Measurements from ENCODE around the gene CDH4. TPM values are rescaled to one million over a fixed set of nuclear protein-coding genes. Genes with fewer than 3 reads are reported as not detected.

The CDH4 gene
- total and polyA plus RNA-seq, 2 of the 4 experiments (the other 2 are of a cell fraction): 1.6 to 3.5 TPM

DNA sequence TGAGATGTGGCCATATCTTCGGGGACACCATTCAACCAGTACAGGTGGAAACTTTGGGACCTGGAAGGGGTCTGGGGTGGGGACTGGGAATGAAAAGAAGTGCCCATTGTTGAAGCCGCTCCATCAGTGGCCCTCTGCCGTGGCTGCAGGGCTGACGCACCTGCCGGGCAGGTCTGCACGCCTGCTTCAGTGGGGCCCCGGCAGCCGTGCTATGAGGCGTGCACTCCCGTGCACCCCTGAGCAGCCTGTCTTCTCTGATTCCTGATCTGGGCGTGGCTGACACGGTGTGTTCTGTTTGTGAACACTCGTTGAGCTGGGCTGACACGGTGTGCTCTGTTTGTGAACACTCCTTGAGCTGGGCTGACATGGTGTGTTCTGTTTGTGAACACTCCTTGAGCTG is 657.8 kb downstream of the CDH4 start:
- Histone ChIP-seq H3K27me3 (ENCODE audit: control insufficient read depth, insufficient read depth, low read length) (no peaks in the 10 kb centered on the region; the same call in 1 of the 2 replicates), H3K9me3 (ENCODE audit: control insufficient read depth, insufficient read depth, low read length) (peaks cover 6% of the 10 kb centered on the region), H3K4ac (ENCODE audit: low read depth, low read length) (no peak overlapping the region), H3K27ac (ENCODE audit: insufficient read depth, low read length) (no peak overlapping the region), H4K91ac (ENCODE audit: insufficient read depth, low read depth, low read length) (no peak overlapping the region), H3K4me2 (ENCODE audit: low read depth, low read length) (no peak overlapping the region), H4K8ac (ENCODE audit: low read depth in 2 of 2, low read length in 2 of 2) (no peak overlapping the region), H2BK5ac (ENCODE audit: low read depth, low read length, poor library complexity, severe bottlenecking) (no peak overlapping the region), H3K9ac (ENCODE audit: low read depth, low read length) (no peak overlapping the region), H2BK20ac (ENCODE audit: low read depth, low read length) (no peak overlapping the region), H3K4me3 (ENCODE audit: insufficient read depth, low read depth, low read length) (no peak overlapping the region), H3K56ac (ENCODE audit: extremely low read depth, insufficient read depth, low read length) (no peak overlapping the region), H2AFZ (replicated peaks; ENCODE audit: low read length, poor library complexity) (no peak overlapping the region), H3K79me1 (ENCODE audit: low read depth in 1 of 2, low read length in 2 of 2) (no peaks in the 10 kb centered on the region), H4K20me1 (ENCODE audit: insufficient read depth, low read length) (no peaks in the 10 kb centered on the region), H3K9me1 (ENCODE audit: insufficient read depth, low read length) (no peaks in the 10 kb centered on the region), H3K4me1 (ENCODE audit: control insufficient read depth, insufficient read depth, low read length) (no peaks in the 10 kb centered on the region), H3K23ac (ENCODE audit: low read depth, low read length) (no peak overlapping the region), H2BK120ac (ENCODE audit: low read depth, low read length) (no peak overlapping the region), H3K36me3 (ENCODE audit: control insufficient read depth, insufficient read depth, low read length) (no peaks in the 10 kb centered on the region), H3K18ac (ENCODE audit: low read depth, low read length) (no peak overlapping the region), H2BK15ac (ENCODE audit: low read depth, low read length) (no peak overlapping the region), H2AK5ac (ENCODE audit: low read depth, low read length) (no peak overlapping the region), H4K5ac (ENCODE audit: low read depth, low read length) (no peak overlapping the region), H2AK9ac (replicated peaks; ENCODE audit: low read depth, low read length, poor library complexity) (no peak overlapping the region), H3K14ac (replicated peaks; ENCODE audit: low read depth, low read length) (no peak overlapping the region)
- POLR2A ChIA-PET (ENCODE audit: unreplicated experiment): no interaction called here
- ATAC-seq (ENCODE audit: low read depth) (no peak), DNase-seq (no peak)
- intact Hi-C loops (cut with micrococcal nuclease) (no loop called here), dilution Hi-C loops (cut with HindIII; ENCODE audit: low sequenced_read_pairs, unreplicated experiment) (no loop called here), in situ Hi-C loops (cut with MboI; ENCODE audit: low sequenced_read_pairs) (no loop called here)
- WGBS, 2 experiments (ENCODE audit: extremely low coverage in 2 of 2, insufficient read length in 1 of 2): 87% methylated on average over 11 of the region's 14 CpGs; no CpG with 5 or more reads in 1 of the 2 experiments
- CTCF ChIA-PET: no interaction called here
- no TSS peak for BruUV-seq (replicated peaks)
- TF ChIP-seq SMC3 (IDR thresholded peaks at IDR 0.05; ENCODE audit: low read depth, low read length): no peak
- TF ChIP-seq, protein P1, sequence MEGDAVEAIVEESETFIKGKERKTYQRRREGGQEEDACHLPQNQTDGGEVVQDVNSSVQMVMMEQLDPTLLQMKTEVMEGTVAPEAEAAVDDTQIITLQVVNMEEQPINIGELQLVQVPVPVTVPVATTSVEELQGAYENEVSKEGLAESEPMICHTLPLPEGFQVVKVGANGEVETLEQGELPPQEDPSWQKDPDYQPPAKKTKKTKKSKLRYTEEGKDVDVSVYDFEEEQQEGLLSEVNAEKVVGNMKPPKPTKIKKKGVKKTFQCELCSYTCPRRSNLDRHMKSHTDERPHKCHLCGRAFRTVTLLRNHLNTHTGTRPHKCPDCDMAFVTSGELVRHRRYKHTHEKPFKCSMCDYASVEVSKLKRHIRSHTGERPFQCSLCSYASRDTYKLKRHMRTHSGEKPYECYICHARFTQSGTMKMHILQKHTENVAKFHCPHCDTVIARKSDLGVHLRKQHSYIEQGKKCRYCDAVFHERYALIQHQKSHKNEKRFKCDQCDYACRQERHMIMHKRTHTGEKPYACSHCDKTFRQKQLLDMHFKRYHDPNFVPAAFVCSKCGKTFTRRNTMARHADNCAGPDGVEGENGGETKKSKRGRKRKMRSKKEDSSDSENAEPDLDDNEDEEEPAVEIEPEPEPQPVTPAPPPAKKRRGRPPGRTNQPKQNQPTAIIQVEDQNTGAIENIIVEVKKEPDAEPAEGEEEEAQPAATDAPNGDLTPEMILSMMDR (conservative IDR thresholded peaks at IDR 0.05; ENCODE audit: low read depth, low read length): no peak
- TF ChIP-seq MAZ (IDR thresholded peaks at IDR 0.05; ENCODE audit: borderline replicate concordance, low read depth, low read length): no peak
- TF ChIP-seq BHLHE40 (IDR thresholded peaks at IDR 0.05; ENCODE audit: low read depth, low read length): no peak
- no peak for TF ChIP-seq NFE2L2 (IDR thresholded peaks at IDR 0.05; ENCODE audit: low read depth, low read length)
- no peak for TF ChIP-seq ELK1 (IDR thresholded peaks at IDR 0.05; ENCODE audit: borderline replicate concordance, low read depth, low read length)
- TF ChIP-seq POLR2A (IDR thresholded peaks at IDR 0.05; ENCODE audit: low read depth, low read length): no peak
- TF ChIP-seq RAD21 (IDR thresholded peaks at IDR 0.05; ENCODE audit: low read length): no peak
- TF ChIP-seq CHD1 (IDR thresholded peaks at IDR 0.05; ENCODE audit: low read depth, low read length): no peak
- no peak for TF ChIP-seq RFX5 (IDR thresholded peaks at IDR 0.05; ENCODE audit: low read depth, low read length)
- TF ChIP-seq RCOR1 (IDR thresholded peaks at IDR 0.05; ENCODE audit: insufficient replicate concordance, low read length): no peak

Data from IMR-90 (cell line).